SH-SY5Y (cell line): ENCODE results near the gene ARIH1.

Experiments
- GATA2 ChIP-seq: IDR thresholded peaks from 2 replicates; pipeline ENCODE4 v1.6.1; 2011; ENCODE audit warnings: mild to moderate bottlenecking, low read depth, low read length
- GATA3 ChIP-seq: IDR thresholded peaks from 2 replicates; pipeline ENCODE4 v1.6.1; 2011; ENCODE audit warnings: low read depth, mild to moderate bottlenecking, low read length, moderate library complexity

DNA sequence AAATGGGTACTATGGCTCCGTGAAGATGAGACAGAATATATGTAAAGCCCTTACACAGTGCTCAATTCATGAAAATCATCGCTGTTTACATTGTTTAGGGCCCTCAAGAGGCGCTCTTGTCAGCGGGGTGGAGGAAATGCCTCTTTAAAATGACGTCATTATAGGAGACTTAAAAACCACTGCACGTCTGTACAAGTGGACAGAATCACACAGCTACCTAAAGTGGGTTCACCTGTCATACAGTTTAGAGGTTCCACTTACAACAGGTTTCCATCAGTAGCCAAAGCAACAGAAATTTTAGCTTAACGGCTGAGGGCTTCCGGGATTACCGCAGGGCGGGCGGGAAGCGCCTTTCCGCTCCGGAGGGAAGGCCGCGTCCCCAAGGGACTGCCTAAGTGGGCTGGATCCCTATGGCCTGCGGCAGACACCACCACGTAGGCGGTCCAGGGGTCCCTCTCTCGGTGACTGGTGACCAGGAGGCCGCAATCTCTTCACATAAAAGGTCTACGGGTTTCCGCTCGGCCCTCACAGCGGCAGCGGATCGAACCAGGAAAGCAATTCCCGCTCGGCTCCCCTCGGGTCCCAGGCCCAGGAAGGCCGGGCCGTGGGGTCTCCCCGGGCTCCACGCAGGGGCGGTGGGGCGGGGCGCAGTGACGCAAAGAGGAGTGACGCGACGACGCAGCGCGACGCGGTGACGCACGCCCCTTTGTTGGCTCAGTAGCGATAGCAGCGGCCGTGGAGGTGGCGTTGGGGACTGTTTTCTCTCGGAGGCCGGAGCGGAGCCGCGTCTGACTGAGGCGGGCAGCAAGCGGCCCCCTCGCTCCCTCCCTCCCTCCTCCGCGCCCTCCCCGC, at the start of gene ARIH1:
- TF ChIP-seq GATA2: no peak
- TF ChIP-seq GATA3: no peak
